K562 treated with DMSO at 1 percent for 48 hours (cell line): ENCODE data around the gene TP53TG3F. TPM values are rescaled to one million over a fixed set of nuclear protein-coding genes. Genes with fewer than 3 reads are reported as not detected.

Source experiments
- total RNA-seq: library from RNA; unstranded; fragments of 300-600 nt; gene quantifications from 2 replicates; pipeline ENCODE4 v1.2.3, GENCODE V29; 2022; ENCODE audit warnings: low replicate concordance; ENCODE audit errors: extremely low read depth

TP53TG3F gene
- total RNA-seq, result not detected in 2 replicates

GRCh38 chr16:33459312-33459711, at the start of gene TP53TG3F:
Gene TP53TG3F (plus strand): TSS chr16:33459612. CDS start chr16:33459680, 68 bp downstream.

Other genes starting within 250 kb of the TP53TG3F start
- not detected in 2 replicates for gene TP53TG3E, start 155.3 kb upstream of the TP53TG3F start, total RNA-seq
- gene TP53TG3B, start 98.8 kb upstream of the TP53TG3F start, total RNA-seq, result not detected in 2 replicates